HG03439 (cell line): ENCODE results near the gene PCNA.

Experiments
- ATAC-seq: cut with Tn5 transposase; IDR thresholded peaks from one replicate; pipeline ENCODE4 v1.9.1; 2021; ENCODE audit warnings: mild to moderate bottlenecking, moderate library complexity; ENCODE audit not compliant: unreplicated experiment

The PCNA gene

GRCh38 chr20:5069141-5069806 is 50.5 kb downstream of the PCNA start:
- no peak for ATAC-seq

DNA sequence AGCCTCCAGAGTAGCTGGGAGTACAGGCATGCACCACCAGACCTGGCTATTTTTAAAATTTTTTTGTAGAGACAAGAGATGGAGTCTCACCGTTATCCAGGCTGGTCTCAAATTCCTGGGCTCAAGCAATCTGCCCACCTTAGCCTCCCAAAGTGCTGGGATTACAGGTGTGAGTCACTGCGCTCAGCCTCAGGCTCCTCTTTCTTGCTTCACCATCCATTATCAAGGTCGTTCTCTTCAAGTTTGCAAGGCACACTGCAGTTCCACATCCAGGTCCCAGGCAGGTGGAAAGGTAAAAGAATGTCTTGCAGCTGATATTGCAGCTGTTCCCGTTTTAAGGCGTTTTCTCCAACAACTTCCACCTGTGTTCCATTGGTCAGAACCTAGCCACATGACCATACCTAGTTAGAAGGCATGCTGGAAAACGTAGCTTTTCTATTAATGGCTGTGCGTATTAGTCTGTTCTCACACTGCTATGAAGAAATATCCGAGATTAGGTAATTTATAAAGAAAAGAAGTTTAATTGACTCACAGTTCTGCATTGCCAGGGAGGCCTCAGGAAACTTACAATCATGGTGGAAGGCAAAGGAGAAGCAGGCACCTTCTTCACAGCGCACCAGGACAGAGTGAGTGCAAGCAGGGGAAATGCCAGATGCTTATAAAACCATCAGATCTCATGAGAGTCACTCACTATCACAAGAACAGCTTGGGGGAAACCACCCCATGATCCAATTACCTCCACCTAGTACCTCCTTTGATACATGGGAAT is 51.7 kb downstream of the PCNA start:
- ATAC-seq: no peak

DNA sequence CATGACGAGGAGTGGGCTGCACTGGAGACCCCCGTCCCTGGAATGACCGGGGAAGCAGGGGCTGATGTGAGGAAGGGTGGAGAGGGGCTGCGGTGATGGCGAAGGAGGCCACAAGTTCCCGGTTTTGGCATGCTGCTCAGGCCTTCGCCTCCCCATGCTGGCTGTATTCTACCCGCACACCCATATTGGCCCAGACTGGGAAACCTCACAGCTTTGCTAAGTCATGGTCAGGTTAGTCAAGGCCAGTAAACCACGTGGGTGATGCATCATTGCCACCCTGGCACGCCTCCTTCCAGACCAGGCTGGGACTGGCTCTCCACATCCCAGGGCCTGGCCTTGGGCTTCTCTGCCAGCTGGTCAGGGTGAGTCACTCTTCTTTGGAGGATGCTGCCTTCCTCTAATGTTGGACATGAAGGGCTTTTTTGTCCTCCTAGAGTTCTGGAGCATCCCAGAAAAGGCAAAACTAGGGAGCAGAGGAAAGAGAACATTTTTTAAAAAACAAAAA is 53.8 kb downstream of the PCNA start:
- ATAC-seq: no peak

DNA sequence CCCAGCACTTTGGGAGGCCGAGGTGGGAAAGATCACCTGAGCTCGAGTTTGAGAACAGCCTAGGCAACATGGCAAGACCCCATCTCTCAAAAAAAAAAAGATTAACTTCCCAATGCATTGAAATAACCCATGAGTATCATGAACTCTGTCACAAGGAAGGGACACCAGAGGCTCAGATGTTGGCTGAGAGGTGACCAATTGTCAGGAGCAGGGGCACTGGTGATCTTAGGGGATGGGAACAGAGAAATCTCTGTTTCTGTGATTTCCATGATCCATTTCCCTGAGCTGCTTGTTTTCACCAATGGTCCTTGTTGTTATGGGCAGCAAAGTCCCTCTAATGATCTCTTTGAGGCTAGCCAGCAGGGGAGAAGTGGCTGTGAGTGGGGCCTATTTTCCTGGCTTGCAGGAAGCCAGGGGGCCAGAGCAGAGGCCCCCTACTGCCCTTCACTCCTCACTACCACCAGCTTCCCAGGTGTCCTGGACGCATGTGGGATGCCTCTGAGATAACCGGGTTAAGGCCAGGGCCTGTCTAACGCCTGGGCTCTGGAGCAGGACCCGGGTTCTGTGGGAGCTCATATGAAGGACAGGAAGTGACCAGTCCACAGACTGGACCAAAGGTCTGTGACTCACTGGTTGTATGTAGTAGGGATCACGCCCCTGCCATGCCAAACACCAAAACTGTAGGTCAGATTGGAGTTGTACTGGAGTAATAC is 54.4 kb downstream of the PCNA start:
- ATAC-seq: no peak
